Measurements from ENCODE around the gene DNASE1L2.
"Not testable (repeated sequence)": the region's sequence is repeated elsewhere in the genome, so short reads cannot be mapped to it uniquely, and the experiment has no call there.

DNASE1L2 gene

DNA sequence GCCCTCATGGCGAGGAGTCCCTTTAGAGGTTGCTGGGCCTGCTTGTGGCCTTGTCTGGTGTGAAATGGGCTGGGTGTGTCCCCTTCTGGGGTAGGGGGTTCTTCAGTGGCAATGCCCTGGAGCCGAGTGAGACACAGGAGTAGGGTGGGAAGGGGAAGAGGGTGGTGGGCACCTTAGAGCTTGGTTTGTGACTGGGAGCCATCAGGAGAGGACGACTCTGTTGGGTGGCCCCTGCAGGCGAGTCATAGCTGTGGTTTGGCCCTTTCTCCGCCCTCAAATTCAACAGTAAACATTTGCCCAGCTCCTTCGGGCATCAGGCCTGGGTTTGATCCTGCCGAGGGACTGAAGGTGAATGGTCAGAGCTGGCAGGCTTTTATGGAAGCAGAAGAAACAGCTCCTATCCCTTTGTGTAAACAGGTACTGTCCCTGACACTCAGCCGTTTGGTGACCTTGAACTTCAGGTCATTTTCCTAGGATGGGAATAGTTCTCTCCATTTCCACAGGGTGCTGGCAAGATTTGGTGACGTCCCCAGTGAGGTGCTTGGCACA, 9.9 kb upstream of the DNASE1L2 start:
- no peak for DNase-seq

DNA sequence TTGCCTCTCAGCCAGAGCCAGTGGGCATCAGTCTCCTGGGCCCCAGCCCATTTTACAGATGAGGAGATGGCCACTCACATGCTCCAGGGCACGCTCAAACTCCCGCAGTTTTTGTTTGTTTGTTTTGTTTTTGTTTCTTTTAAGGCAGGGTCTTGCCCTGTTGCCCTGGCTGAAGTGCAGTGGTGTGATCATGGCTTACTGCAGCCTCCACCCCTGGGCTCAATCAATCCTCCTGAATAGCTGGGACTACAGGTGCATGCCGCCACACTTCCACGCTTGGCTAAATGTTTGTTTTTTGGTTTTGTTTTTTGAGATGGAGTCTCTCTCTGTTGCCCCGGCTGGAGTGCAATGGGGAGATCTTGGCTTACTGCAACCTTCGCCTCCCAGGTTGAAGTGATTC, 9.3 kb upstream of the DNASE1L2 start:
- no peak for DNase-seq

DNA sequence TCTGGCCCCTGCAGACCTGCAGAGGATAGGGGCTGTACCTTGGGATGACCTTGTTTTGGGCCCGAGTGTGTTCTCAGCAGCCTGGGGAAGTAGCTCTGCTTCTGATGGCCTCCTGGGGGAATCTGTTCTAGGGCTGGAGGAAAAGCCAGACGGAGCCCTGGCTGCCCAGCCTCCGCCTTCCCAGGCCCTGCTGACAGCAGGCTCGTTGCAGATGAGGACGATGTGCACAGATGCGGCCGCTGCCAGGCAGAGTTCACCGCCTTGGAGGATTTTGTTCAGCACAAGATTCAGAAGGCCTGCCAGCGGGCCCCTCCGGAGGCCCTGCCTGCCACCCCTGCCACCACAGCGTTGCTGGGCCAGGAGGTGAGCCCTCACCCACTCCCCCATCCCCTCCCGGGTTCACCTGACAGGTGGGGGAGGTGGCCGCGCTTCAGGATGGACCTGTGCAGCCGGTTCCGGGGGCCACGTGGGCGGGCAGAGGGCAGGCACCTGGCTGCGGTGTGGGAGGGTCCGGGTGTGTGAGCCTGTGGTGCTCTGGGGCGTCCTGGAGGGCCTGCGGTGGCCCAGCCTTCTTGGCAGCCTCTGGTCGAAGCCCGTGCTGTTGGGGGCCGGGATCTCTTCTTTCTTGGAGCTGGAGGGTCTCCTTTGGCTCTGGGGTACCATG, 8.0 kb upstream of the DNASE1L2 start:
- no peak for DNase-seq

DNA sequence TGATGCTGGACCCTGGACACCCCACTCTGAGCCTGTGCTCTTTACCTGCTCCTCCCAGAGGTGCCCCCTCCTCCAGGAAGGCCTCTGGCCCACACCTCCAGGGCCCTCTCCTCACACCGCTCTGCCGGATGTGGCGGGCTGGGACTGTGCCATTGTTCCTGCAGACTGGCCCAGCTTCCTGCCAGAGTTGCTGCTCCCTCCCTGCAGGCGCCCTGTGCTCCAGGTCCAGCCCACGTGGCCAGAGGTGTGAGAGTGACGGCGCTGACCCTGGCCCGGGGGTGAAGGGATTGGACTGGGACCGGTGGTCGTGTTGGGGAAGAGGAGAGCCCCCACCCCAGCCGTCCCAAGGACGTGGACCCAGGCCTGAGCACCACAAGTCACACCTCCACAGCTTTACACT, 7.2 kb upstream of the DNASE1L2 start:
- DNase-seq, result no peak

DNA sequence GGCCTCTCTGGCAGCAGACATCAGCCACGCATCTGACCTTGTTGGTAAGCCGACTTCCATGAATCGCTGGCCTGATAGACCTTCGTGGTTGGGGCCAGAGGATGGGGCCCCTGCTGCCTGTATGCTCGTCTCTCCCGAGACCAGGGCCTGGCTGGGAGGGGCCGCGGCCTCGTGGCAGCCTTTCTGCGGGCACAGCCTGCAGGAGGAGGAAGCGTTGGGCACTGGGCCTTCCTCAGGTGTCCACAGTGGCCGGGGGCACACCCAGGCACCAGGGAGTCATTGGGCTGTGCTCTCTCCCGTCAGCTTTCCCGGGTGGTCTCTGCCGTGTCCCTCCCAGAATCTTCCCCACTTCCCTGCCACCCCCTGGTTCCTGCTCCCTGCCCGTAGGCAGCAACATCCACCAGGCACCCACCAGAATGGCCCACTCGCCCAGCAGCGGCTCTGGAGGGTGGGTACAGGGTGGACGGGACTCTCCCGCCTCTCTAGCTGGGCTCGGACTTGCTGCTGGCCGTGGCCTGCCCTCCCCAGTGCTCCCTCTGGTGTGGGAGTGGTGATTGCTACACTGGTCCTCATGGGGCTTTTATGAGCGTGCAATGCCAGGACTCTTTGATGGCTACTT, 6.5 kb upstream of the DNASE1L2 start:
- no peak for DNase-seq

DNA sequence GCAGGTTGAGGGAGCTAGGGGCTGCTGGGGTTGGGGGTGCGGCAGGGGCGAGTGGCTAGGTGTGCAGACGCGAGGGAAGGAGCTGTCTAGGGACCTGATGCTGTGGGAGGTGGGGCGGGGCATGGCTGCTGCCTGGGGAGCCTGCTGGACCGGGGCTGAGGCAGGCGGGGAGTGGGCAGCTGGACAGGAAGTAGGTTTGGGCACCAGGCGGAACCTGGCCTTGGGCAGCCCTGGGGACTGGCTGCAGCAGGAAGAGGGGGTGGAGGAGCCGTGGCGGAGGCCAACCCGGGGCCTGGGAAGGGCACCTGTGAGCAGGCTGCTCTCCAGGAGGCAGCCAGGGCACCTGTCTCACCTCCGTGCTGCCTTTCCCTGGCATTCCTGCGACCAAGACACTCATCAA, 5.9 kb upstream of the DNASE1L2 start:
- no peak for DNase-seq

DNA sequence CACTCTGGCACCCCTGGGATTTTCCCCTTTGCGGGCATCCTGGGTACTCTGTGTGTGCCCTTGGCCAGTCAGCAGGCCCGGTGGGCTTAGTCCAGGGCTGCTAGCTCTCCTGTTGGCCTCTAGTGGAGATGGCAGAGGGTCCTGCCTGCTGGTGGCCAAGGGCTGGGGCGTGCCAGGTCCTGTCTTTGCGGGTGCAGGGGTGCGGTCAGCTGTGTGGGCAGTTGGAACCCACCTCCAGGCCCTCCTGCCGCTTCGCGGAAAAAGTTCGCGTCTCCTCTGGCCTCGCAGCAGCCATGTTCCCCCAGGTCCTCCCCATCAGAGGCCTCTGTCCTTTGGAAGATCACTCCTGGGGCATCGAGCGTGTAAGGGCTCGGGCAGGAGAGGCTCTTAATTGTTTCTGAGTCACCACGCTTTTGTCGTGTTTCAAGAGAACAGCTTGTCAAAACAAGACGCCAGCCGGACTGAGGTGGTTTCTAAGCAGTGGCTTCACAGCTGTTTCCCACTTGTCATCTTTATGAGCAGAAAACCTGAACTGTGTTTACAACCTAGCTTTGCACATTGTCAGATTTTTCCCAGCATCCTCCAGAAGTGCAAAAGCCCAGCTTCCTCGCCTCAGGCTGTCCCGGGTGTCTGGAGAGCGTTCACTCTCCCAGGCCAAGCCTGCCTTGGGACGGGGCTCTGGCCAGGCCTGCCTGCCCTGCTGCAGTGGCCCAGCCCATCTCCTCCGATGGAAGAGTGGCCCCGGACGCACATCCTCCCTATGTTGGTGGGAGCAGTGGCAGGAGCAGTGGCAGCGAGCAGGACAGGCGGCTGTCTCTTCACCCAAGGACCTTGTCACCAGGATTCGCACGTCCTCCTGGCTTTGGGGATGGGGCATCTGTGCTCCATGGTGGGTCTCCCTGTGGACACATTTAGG, 5.0 kb upstream of the DNASE1L2 start:
- DNase-seq, result no peak

DNA sequence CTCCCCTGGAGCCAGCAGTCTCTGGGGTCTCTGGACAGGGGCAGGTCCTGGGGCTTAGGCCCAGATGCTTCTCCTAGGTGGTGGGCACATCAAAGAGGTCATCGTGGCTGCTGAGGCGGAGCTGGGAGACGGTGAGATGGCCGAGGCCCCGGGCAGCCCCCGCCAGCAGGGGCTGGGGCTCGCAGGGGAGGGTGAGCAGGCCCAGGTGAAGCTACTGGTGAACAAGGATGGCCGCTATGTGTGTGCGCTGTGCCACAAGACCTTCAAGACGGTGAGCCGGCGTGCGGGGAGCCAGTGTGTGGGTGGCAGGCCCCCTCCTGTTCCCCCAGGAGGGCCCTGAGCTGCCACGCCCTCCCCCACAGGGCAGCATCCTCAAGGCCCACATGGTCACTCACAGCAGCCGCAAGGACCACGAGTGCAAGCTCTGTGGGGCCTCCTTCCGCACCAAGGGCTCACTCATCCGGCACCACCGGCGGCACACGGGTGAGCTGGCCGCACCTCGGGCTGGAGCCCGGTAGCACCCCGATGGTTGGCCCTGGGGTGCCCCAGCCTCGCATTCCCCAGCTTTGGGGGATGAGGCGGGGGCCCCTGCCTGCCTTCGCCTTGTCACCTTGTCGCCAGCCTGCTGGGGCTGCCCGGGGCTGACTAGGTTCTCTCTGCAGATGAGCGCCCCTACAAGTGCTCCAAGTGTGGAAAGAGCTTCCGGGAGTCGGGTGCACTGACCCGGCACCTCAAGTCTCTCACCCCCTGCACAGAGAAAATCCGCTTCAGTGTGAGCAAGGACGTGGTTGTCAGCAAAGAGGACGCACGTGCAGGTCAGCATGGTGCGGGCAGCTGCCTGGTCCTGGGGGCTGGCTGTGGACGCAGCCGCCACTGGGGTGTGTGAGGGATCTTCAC, 3.9 kb upstream of the DNASE1L2 start:
- no peak for DNase-seq

DNA sequence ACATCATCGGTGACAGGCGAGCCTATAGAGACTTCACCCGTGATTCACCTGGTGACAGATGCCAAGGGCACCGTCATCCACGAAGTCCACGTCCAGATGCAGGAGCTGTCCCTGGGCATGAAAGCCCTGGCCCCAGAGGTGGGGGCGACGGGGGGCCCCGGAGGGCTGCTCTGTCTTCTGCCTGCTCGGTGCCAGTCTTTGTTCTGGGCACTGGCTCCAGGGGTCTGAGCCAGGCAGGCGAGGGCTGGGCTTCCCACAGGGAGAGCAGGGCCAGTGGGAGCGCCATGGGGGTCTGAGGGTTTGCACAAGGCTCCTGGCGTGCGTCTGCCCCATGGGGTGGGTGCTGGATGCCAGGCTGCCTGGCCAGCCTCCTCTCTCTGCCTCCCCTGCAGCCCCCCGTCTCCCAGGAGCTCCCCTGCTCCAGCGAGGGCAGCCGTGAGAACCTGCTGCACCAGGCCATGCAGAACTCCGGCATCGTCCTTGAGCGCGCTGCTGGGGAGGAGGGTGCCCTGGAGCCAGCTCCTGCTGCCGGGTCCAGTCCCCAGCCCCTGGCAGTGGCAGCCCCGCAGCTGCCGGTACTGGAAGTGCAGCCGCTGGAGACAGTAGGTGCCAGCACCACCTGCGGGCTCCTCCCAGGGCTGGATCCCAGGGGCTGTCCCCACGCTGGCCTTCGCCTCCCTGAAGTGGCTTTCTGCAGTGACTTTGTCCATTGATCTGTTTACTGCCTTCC, 3.0 kb upstream of the DNASE1L2 start:
- no peak for DNase-seq

DNA sequence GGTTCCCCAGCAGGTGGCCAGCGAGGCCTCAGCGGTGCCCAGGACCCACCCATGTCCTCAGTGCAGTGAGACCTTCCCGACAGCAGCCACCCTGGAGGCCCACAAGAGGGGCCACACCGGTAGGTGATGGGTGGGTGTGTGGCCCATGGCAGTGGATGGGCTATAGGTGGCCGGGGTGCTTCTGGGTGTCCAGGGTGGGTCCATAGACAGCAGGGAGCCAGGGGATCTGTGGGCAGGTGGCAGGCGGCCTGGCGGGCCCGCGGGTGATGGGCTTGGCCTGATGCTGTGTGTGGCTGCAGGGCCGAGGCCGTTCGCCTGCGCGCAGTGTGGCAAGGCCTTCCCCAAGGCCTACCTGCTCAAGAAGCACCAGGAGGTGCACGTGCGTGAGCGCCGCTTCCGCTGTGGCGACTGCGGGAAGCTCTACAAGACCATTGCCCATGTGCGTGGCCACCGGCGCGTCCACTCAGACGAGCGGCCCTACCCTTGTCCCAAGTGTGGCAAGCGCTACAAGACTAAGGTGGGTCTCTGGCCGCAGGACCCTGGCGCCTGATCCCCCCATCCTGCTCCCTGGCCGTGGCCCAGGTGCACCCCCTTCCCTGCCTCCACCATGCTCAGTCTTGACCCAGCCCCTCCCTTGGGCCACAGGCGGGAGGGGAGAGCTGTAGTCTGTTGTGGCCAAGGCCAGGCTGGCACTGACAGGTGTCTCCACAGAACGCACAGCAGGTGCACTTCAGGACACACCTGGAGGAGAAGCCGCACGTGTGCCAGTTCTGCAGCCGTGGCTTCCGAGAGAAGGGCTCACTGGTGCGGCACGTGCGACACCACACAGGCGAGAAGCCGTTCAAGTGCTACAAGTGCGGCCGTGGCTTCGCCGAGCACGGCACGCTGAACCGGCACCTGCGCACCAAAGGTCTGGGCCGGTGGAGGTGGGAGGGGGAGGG, 2.1 kb upstream of the DNASE1L2 start:
- DNase-seq, result no peak

DNA sequence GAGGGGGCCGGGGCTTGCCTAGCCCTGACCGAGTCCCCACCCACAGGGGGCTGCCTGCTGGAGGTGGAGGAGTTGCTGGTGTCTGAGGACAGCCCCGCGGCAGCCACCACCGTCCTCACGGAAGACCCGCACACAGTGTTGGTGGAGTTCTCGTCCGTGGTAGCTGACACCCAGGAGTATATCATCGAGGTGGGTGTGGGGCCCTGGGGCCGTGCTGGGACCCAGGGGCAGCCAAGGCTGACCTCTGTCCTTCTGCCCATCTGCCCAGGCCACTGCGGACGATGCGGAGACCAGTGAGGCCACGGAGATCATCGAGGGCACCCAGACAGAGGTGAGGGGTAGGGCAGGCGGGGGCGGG, 1.5 kb upstream of the DNASE1L2 start:
- DNase-seq, result no peak

DNA sequence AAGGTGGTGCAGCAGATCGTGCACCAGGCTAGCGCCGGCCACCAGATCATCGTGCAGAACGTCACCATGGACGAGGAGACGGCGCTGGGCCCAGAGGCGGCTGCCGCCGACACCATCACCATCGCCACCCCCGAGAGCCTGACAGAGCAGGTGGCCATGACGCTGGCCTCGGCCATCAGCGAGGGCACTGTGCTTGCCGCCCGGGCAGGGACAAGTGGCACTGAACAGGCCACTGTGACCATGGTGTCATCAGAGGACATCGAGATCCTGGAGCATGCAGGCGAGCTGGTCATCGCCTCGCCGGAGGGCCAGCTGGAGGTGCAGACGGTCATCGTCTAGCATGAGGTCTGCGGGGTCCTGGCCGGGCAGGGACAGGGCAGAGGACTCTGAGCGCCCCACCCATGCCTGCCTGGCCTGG, 1.0 kb upstream of the DNASE1L2 start:
- no peak for DNase-seq

DNA sequence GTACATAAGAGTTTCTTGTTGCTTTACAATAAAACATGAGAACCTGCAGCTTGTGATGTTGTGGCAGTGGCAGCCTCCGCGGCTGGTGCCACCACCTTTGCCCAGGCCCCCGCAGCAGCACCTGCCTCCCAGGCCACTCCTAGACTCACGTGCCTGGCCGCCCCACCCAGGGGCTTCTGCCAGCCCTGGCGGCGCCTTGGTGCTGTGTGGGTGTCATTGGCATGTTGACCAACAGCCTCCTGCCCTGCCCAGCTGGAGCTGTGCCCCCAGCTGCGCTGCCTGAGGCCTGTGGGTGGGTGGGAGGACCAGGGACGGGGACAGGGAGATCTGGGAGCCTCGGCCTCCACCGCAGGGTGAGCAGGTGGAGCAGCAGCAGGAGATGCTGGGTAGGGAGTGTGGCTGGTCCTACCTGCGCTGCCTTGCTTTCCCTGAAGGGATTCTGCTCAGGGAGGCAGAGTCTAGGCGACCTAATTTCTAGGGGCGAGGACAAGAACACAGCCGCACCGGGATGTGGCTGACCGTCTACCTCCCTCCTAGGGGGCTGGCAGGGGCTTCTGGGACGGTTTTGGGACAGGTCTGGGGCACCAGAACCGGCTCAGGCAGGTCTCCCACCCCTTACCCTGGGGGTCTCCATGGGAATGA, 428 bp upstream of the DNASE1L2 start:
- no peak for DNase-seq

DNA sequence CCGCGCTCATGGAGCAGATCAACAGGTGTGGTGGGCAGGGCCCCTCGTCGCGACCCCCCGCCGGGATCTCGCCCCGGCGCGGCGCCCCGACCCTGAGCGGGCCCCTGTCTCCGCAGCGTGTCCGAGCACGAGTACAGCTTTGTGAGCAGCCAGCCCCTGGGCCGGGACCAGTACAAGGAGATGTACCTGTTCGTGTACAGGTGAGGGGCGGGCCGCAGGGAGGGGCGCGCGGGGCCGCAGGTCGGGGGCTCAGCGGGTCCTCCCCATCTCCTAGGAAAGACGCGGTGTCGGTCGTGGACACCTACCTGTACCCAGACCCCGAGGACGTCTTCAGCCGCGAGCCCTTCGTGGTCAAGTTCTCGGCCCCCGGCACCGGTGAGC, 848 bp downstream of the DNASE1L2 start:
- DNase-seq, result no peak

DNA sequence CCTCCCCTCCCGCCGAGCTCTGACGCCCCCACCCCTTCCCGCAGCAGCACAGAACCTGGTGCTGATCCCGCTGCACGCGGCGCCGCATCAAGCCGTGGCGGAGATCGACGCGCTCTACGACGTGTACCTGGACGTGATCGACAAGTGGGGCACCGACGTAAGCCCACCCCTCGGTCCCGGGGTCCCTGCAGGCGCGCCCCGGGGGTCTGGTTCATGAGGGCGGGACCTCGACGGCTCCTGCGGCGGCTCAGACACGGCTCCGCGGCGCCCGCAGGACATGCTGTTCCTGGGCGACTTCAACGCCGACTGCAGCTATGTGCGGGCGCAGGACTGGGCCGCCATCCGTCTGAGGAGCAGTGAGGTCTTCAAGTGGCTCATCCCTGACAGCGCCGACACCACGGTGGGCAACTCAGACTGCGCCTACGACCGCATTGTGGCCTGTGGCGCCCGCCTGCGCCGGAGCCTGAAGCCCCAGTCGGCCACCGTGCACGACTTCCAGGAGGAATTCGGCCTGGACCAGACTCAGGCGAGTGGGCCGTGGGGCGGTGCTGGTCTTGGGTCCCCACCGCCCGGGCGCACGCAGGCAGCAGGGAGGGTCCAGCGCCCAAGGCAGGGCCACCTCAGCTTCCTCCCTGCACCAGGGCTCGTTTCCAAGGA, 1.4 kb downstream of the DNASE1L2 start:
- DNase-seq, result no peak

DNA sequence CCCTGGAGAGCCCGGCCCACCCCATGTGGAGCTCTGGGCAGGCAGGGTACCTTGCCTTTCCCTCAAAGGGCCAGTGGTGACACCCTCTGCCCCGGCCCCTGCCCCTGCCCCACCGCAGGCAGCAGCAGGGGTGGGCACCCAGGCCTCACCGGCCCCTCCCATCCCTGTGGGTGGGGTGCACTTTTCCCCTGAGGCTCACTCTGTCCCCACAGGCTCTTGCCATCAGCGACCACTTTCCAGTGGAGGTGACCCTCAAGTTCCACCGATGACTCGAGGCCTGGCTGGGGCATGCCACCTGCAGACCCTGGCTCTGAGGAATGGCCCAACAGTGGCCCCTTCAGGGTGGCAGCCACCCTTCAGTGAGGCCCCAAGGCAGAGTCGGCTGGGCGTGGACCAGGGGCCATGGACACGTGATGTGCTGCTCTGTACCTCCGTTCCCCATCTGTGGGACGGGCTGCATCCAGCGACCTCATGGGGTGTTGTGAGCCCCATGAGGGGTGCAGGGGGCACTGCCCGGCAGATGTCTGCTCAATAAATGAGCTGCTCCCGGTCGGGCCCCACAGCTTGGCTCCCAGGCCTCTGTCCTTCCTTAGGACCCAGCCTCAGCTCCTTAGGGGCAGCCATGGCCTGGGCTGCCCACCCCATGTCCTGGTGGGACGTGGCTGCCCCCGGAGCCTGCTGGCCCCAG, 2.0 kb downstream of the DNASE1L2 start:
- DNase-seq, result no peak

DNA sequence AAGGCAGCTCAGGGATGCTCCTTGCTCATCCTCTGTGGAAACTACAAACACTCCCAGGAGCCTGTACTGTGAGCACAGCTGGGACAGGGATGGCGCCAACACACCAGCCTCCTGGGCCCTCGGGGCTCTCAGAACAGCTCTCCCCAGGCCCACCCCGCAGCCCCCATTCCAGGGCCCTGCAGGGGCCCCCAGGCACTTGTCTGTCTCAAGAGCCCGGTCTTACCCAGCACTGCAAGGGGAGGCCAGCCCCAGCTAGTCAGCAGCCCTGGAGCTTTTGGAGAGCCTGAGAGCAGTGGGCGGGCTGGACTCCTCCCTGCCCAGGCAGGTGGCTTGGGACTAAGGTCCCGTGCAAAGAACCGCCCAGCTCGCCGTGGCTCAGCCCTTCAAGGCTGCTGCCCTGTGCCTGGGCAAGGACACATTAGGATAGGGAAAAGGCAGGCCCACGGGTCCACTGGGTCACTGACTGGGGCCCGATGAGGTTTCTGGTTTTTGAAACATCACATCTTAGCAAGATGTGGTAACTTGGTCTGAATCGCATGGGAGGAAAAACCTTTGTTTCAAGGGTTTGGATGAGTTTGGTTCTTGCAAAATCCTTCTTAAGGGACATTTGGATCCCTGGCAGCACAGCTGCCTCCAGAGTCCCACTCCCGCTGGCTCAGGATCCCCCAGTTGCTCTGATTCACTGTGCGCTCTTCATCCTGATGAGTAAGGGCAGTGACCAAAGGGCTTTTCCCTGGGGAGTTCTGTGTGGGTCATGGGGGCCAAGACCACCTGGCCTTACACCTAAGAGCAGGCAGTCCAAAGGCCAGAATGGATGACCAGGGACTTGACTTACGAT, 2.8 kb downstream of the DNASE1L2 start:
- DNase-seq, result no peak

DNA sequence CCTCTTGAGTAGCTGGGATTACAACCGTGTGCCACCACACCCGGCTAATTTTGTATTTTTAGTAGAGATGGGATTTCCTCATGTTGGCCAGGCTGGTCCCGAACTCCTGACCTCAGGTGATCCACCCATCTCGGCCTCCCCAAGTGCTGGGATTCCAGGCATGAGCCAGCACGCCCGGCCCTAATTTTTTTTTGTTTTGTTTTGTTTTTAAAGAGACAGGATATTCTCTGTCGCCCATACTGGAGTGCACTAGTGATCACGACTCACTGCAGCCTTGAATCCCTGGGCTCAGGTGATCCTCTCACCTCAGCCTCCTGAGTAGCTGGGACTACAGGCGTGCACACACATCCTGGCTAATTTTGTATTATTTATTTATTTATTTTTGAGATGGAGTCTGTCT, 4.1 kb downstream of the DNASE1L2 start:
- not testable (repeated sequence) for DNase-seq

All from NCI-H2171 (cell line).